CD4-positive, alpha-beta T cell treated with Interleukin-4 for 1 hour (primary cell): ENCODE measurements around the gene WDFY2.

Experiments
- DNase-seq, 2 donors: peaks; one replicate each; pipeline ENCODE4 v3.0.0-alpha.2; 2020 to 2022

WDFY2 gene

DNA sequence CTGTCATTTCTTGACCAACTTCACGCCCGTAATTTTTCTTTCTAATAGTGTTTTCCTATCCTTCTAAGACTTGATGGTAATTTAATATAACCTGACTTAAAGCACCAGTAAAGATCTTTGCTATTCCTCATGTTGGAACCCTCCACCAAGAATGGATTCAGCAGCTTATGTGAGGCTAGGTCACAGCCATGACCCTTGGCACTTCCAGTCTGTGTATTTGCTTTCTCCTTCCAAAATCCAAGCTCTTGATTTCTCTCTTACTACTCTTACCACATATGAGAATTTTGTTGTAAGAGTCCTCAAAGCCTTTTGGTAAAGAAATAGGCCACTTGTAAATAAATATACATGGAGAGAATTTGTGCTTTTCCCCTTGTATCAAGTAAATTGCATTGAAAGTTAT is 158.3 kb downstream of the WDFY2 start:
- DNase-seq: no peak

DNA sequence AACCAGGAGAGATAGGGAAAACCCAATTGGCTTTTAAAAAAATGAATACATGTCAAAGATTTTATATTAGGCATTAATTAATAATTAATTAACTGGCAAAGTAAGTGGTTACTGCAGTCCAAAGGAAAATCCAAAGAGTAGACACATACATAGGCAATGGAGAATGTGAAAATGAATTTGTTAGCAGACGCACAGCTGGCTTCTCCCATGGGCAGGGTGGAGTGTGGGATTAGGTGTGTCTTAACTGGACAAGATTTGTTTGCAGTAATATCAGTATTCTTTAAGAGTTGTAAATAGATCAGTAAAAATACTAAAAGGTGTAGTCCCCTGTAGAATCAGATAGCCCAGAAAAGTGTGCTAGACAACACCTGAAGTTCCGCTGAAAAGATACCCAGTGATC is 161.0 kb downstream of the WDFY2 start:
- DNase-seq: no peak

DNA sequence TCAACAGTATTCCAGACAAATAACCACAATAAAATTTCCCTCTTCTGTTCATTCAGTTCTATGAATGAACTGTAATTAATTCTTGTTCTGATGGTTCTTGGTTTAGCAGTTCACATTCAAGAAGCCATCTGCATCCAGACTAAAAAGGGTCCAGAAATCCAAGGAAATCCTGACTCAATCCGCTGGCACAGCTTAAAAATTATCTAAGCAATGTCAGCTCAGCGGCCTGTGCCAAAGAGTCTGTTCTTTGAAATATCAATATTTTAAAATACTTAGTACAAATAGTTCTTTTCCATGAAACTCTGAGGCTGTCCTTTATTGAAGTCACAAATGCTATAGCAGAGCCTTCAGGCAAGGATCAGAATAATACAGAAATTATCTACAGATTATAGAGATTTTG is 162.5 kb downstream of the WDFY2 start:
- DNase-seq: no peak

GRCh38 chr13:51747438-51748434 is 163.5 kb downstream of the WDFY2 start:
- no peak for DNase-seq

DNA sequence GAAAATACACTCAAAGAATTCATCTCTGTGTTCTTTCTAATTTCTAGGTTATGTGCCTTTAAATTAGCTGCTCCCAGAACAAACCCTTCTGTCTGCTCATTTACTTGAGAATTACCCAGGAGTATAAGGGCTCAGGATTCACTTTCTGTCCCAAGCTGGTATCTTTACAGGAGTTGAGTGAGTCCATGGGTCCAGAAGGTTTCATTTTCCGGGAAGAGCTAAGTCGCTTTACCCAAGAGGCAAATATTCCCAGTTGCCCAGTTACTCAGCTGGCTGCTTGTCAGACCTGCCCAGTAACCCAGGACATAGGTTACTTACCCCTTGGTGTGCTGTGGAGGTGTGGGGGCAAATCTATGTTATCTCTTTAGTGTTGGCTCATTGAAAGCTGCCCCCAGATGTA is 172.4 kb downstream of the WDFY2 start:
- DNase-seq: no peak

- no peak for DNase-seq
Measured at GRCh38 chr13:51758691-51759090, 174.4 kb downstream of the WDFY2 start.

DNA sequence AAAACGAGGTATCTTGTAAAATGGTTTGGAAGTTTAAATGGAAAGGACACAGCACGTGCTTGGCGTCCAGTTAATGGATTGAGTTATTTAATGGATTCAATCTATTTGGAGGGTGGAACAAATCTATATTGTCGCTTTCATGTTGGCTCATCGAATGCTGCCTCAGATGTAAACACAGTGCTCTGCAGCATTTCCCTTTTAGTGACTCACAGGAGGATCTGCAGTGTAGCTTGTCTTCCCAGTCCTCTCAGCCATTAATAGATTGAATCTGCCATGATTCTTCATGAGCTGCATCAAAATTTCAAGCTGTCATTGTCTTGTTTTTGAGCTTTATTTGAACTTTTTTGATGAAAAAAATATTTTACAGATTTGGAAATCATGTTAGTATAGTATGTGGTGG is 175.0 kb downstream of the WDFY2 start:
- DNase-seq: no peak

GRCh38 chr13:51760592-51760991 is 176.3 kb downstream of the WDFY2 start:
- no peak for DNase-seq

DNA sequence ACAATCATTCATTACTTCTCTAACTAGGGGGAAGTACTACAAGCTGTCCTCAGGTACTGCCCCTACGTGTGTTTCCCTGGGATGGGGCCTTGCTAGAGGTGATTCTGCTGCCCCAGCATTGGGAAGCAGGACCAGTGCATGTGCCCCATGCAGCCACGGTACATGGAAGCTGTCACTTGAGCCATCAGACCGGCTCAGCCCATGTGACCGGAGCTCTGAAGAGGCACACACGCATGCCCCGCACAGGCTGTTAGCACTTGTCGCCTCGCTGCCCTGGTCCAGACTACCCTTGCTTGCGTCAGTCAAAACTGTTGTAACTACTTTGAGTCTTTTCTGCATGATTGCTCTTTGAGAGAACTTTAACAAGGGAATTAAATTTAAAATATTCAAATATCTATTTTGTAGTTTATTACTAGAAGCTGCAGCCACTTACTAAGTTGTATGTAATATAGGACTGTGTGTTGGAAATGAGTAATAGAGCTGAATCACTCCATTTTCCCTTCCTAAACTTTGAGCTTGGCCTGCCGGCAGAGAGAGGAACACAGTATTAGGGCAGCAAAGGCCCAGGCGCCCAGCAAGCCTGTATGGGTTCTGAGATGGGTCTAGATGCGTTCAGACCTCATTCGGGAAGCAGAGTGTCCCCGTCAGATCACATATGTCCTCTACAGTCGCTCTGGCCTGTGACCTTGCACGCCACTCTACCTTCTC is 177.5 kb downstream of the WDFY2 start:
- DNase-seq: no peak

DNA sequence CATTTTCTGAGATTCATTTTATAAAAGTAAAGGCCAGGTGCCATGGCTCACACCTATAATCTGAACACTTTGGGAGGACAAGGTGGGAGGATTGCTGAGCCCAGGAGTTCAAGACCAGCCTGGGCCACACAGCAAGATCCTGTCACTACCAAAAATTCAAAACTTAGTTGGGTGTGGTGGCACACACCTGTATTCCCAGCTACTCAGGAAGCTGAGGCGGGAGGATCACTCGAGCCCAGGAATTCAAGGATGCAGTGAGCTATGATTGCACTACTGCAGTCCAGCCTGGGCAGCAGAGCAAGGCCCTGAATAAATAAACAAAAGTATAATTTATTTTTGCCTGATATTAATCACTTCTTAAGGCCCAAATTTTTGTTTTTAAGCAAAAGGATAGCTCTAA is 179.2 kb downstream of the WDFY2 start:
- no peak for DNase-seq

DNA sequence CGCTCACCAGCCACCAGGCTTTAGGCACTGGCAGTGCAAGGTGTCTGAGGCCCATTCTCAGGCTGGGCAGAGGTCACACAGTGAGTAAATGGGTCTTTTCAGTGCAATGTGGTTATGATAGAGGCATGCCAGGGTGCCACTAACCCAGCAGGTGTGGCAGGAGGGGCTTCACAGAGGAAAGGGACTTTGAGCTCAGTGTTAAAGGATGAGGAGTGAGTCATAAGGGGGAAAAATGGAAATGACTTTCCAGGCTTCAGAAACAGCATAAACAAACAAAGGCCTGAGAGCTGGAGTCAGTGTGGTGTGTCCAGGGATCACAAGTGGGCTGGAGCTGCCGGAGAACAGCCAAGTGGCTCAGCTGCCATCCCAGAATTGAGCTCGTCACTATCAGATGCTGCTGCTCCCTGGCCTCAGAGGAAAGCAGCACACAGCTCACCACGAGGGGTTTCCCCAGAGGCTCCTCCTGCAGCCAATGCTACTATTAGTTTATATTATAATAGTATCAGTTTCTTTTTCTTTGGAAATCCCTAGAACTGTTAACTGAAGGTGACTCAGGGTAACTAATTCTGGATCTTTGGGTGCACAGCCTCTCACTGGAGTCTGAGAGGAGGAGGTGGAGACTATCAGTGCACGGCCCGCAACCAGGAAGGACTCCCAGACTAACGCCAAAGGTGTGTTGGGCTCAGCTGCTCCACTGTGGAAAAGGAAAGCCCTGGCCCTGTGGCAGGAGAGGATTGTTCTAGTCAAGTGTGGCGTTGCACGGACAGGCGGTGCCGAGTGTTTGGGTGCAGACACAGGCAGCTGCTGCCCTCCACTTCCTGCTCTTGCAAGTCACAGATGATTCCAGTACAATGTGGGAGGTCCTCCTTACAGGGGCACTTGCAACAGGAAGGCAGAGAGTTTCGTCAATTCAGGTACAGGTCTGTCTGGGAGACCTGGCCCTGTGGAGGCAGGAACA is 180.2 kb downstream of the WDFY2 start:
- peak; percentile 59 to 71 for DNase-seq

DNA sequence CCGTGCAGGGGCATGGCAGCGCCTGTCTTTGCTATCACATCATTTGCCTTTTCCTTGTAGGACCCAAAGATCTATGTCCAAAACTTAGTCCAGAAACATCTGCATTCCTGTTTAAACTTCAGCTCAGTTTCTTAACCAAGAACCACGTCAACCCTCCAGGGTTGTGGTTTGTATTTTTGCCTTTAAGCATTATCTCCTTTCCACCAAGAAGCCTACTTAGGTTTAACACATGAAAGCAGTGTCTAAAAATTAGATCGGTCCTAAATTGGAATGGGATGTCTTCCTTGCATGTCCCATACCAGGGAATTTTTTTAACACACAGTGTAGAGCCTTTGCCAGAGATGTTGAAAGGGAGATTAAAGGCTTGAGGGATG is 180.9 kb downstream of the WDFY2 start:
- DNase-seq: no peak

DNA sequence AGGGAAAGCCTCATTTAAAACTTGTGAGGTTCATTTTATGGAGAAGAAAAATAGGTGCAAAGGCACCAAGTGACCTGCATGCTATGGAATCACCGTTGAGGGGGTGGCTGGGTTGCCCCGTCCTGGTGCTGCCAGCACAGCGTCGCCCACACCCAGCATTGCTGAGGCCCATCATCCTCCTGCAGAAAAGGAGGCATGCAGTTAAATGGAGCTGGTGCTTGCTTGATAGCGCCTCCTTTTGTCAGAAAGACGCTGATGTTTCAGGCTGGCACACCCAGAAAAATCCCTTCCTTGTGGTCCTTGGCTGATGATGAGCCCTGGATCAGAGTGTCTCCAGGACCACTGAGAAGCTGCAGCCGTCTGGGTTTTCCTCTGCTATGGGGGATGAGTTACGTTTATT is 182.8 kb downstream of the WDFY2 start:
- no peak for DNase-seq

DNA sequence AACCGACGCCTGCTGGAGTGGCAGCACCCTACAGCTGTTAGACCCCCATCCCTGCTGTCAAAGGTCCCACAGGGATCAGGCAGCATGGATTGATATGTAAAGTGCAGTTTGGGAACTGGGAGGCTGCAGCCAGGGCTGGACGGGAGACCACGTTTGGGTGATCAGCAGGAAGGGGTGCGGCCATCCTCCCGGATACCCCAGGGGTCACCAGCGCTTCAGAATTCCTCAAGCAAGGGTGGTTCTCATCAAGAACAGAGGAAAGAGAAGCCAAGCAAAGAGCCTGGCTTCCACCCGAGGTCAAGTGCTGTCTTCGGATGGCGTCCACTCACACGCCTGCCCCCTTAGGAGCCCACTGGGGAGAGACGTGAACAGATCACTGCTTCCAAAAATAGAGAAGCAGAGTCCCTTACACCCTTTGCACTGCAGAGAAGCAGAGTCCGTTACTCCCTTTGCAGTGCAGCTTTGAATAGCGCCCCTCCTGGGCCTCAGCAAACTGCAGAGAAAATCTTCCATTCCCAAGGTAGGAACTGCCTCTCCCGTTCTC is 184.2 kb downstream of the WDFY2 start:
- no peak for DNase-seq

DNA sequence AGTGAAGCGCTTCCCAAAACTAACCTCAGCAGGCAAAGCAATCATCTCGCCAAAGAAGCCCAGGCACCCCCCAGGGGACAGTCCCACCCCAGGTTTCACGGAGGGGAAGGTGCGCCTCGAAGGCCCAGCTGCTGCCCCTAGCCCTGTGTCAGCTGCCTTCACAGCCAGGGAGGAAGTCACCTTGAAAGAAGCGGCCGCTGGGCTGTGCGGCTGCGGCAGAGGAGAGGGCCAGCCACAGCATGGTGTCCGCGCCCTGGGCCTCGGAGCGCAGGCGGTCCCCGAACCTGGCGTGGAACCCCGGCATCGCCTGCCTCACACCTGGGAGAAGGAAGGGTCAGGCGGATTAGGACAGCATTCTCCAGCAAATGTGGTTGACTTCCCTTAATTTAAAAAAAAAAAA is 184.7 kb downstream of the WDFY2 start:
- DNase-seq: no peak

- DNase-seq: no peak
Measured at GRCh38 chr13:51769455-51770127, 185.3 kb downstream of the WDFY2 start.

DNA sequence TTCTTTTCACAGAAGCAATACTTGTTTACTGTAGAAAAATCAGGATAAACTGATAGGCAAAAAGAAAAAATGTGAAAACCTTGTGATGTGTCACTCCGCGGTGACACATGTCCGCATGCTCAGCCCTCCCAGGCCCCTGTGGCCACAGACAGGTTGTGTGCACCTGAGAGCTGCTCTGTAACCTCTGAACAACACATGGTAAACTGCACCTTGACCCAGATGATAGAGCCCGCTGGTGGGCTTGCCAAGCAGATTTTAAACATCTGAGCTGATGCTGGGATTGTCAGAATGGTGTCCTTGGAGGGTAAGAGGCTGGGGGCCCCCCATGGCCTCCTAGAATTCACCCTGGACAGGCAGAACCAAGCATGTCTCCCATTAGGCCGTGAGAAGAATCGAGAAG is 185.9 kb downstream of the WDFY2 start:
- no peak for DNase-seq

DNA sequence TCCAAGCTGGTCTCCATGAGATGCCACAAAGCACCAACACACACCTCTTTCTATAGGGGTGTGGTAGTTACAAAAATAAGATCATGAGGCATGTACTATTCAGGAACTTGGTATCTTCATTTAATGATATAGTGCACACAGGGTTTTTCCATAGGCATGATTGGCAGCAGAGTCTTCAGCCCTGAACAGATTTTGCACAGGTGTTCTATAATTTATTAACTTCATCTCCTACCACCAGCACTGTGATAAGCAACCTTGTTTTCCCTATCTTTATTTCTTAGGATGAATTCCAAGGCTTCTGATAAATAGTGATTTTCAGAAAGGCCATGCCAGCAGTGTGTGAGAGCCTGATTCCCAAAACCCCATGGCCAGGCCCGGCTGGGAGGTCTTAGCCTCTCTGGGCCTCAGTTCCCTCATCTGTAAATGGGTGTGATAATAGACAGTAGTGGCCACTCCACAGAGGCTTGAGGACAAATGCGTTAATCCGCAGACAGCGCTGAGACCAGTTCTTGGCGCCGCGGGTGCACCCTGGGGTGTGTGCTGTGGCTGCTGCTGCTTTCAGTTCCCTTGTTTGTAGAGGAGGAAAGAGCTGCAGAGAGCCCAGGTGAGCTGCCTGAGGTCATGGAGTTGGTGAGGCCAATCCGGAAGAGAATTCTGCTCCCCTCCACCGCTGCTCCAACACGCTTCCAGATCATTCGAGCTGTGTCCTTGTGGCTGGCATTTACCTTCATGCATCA is 186.6 kb downstream of the WDFY2 start:
- no peak for DNase-seq

DNA sequence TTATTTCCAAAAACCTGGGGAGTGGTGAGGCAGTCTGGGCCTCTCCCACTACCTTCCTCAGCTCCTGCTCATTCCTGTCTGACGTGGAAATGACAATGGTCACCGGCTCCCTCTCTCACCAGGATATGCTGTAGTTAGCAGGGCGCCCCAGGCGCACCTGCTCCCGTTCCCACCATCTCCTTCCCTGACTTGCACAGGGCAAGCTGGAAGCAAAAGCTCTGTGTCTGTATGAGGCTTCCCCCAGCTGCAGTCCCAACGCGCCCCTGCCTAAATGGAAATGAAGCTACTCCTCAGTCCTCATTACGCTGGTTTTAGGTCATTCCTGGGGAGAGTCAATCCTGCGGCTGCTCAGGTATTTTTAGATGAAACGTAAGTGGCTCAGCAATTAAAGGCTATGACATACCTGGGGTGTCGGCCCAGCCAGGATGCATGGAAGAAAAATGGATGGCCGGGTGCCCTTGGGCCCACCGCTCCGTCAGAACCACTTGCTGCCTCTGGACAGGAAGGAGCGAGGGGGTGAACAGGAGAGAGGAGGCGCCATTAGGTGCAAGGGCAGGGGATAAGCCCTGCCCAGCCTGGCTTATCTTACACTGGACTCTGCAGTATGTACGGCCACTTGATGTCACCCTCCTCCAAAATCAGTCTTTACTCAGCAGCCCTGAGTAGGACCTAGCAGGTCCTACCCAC is 187.3 kb downstream of the WDFY2 start:
- no peak for DNase-seq

- no peak for DNase-seq
Measured at GRCh38 chr13:51772105-51772455, 187.8 kb downstream of the WDFY2 start.

GRCh38 chr13:51772781-51773180 is 188.5 kb downstream of the WDFY2 start:
- no peak for DNase-seq
